Measurements from ENCODE around the gene SPZ1.

- TF ChIP-seq CTCF (IDR thresholded peaks at IDR 0.05) (no peak), EZH2 (IDR thresholded peaks at IDR 0.05) (no peak), EZH2phosphoT487 (IDR thresholded peaks at IDR 0.05) (no peak)
Measured at GRCh38 chr5:80339116-80339515, 19.3 kb downstream of the SPZ1 start.

Data from neural progenitor cell (in vitro differentiated cells).